ENCODE results near the gene TCHHL1. TPM values are rescaled to one million over a fixed set of nuclear protein-coding genes. Genes with fewer than 3 reads are reported as not detected.

The TCHHL1 gene
- total RNA-seq, 1 experiment from 2014 or later = not detected

DNA sequence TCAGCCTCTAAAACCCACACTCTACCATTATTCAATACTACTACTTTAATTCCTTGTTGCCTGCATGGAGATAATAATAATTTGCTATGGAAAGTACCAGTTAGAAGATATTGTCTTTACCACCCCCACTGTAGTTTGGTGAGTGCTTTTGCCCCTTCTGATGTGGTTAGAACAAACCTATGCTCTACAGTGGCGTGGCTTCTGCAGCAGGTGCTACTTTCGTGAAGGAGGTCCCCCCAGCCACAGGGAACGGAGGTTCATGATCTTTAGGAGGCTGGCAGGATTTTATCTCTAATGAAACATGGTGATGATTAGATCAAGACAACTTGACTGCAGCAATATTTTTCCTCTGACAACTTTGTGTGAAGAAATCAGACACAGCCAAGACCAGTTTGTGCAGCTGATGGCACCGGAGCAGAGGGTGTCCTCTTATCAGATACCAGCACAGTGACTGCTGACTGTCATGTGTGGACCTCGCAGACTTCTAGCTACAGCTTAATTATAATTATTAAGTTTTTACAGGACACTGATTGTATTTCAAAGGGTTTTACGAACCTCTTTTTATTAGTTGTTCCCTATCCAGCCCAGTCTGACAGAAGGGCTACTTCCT lies 37.1 kb upstream of the TCHHL1 start:
- intact Hi-C loops (cut with micrococcal nuclease; ENCODE audit: unreplicated experiment) = no loop called here
- BruUV-seq (replicated peaks) = no TSS peak
- Mint-ChIP-seq H3K4me1 (ENCODE audit: low read depth, unreplicated experiment) (no peaks in the 10 kb centered on the region), H3K27me3 (ENCODE audit: unreplicated experiment) (peaks cover 93% of the 10 kb centered on the region), H3K27ac (ENCODE audit: unreplicated experiment) (no peak overlapping the region), H3K9me3 (ENCODE audit: low read depth, unreplicated experiment) (no peaks in the 10 kb centered on the region), H3K4me3 (ENCODE audit: low read depth, unreplicated experiment) (no peak overlapping the region), H3K36me3 (ENCODE audit: insufficient read depth, unreplicated experiment) (no peaks in the 10 kb centered on the region)
- no peak for DNase-seq
- TF ChIP-seq, protein P1, sequence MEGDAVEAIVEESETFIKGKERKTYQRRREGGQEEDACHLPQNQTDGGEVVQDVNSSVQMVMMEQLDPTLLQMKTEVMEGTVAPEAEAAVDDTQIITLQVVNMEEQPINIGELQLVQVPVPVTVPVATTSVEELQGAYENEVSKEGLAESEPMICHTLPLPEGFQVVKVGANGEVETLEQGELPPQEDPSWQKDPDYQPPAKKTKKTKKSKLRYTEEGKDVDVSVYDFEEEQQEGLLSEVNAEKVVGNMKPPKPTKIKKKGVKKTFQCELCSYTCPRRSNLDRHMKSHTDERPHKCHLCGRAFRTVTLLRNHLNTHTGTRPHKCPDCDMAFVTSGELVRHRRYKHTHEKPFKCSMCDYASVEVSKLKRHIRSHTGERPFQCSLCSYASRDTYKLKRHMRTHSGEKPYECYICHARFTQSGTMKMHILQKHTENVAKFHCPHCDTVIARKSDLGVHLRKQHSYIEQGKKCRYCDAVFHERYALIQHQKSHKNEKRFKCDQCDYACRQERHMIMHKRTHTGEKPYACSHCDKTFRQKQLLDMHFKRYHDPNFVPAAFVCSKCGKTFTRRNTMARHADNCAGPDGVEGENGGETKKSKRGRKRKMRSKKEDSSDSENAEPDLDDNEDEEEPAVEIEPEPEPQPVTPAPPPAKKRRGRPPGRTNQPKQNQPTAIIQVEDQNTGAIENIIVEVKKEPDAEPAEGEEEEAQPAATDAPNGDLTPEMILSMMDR (IDR thresholded peaks at IDR 0.05; ENCODE audit: unreplicated experiment) = no peak
- CTCF ChIA-PET = no interaction called here

DNA sequence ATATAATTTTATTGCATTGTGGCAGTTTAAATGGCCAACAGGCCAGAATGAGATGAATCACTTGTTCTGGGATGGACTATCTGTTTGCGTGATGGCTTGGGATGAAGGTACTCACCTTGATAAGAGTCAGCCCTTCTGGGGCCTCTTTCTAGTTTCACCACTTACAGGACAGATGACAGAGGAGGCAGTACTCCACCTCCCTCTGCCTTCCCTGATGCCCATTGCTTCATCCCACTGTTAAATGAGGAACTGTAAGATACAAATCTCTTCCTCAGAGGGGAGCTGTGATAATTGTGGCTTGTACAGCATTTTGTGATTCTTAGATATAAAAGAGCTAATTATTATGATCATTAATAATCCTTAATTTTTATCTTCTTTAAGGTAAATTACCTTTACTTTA lies 30.1 kb upstream of the TCHHL1 start:
- CTCF ChIA-PET = no interaction called here
- no TSS peak for BruUV-seq (replicated peaks)
- Mint-ChIP-seq H3K27me3 (ENCODE audit: unreplicated experiment) (peaks cover 87% of the 10 kb centered on the region), H3K4me1 (ENCODE audit: low read depth, unreplicated experiment) (no peaks in the 10 kb centered on the region), H3K27ac (ENCODE audit: unreplicated experiment) (no peak overlapping the region), H3K36me3 (ENCODE audit: insufficient read depth, unreplicated experiment) (no peaks in the 10 kb centered on the region), H3K4me3 (ENCODE audit: low read depth, unreplicated experiment) (no peak overlapping the region), H3K9me3 (ENCODE audit: low read depth, unreplicated experiment) (no peaks in the 10 kb centered on the region)
- no peak for DNase-seq
- intact Hi-C loops (cut with micrococcal nuclease; ENCODE audit: unreplicated experiment) = no loop called here
- TF ChIP-seq, protein P1 (IDR thresholded peaks at IDR 0.05; ENCODE audit: unreplicated experiment) = no peak

DNA sequence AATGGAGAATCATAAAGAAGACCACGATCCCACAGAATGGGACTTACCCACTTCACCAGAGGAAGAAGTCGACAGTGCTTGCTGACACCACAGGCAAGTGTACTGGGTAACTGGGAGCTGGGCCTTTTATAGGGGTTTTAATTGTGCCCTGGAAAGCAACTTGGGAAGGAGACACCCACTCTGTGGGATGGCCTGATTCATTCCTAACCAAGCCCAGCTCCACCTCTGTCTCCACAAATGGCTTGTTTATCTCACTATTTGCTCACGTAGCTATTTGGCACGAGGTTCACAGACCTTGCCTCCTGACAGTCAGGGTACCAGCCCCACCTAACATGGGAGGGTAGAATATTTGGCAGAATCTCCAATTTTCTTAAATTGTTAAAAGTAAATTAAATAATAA lies 26.5 kb upstream of the TCHHL1 start, which contains the start of gene TCHH:
TSS of gene TCHH (minus strand) at position 101 of the 400 bp plus-strand sequence. CDS start 1,364 bp downstream, outside the sequence.
- TF ChIP-seq, protein P1 (IDR thresholded peaks at IDR 0.05; ENCODE audit: unreplicated experiment) = no peak
- CTCF ChIA-PET = no interaction called here
- Mint-ChIP-seq H3K27ac (ENCODE audit: unreplicated experiment) (no peak within 1 kb of the TSS), H3K36me3 (ENCODE audit: insufficient read depth, unreplicated experiment) (no peaks in the 10 kb centered on the region), H3K4me3 (ENCODE audit: low read depth, unreplicated experiment) (no peak within 1 kb of the TSS), H3K9me3 (ENCODE audit: low read depth, unreplicated experiment) (no peaks in the 10 kb centered on the region), H3K4me1 (ENCODE audit: low read depth, unreplicated experiment) (no peaks in the 10 kb centered on the region), H3K27me3 (ENCODE audit: unreplicated experiment) (peaks cover 53% of the 10 kb centered on the region)
- no peak for DNase-seq
- intact Hi-C loops (cut with micrococcal nuclease; ENCODE audit: unreplicated experiment) = no loop called here
- no TSS peak for BruUV-seq (replicated peaks)

DNA sequence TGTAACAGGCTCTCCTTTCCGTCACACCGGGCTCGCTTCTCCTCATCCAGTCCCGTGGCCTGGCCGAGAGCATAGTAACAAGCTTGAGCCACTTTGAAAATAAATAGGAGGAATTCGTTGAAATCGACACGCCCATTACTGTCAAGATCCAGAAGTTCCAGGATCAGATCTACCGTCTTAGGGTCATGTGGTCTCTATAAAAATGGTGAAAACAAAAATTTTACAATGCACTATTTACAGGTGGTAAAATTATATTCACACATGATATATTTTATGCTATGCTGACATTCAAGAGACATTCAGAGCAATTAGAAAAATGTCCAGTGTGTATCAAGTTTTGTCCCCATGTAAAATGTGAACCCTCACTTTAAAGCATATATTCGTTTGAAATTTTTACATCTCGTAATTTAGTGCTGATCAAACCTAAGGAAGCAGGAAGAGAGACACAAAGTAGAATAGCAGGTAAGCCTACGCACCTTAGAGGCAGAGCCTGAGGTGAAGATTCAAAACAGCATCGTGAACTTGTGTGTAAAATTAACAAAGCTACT lies 24.1 kb upstream of the TCHHL1 start:
- intact Hi-C loops (cut with micrococcal nuclease; ENCODE audit: unreplicated experiment) = loop anchor here (2.0 kb wide), 1 partner anchor 60 kb away; no protein-coding TSS in a partner anchor
- no peak for DNase-seq
- no peak overlapping the region for H3K27ac Mint-ChIP-seq (ENCODE audit: unreplicated experiment)
- TF ChIP-seq, protein P1 (IDR thresholded peaks at IDR 0.05; ENCODE audit: unreplicated experiment) = no peak
- H3K27me3 Mint-ChIP-seq (ENCODE audit: unreplicated experiment) = peaks cover 33% of the 10 kb centered on the region
- H3K36me3 Mint-ChIP-seq (ENCODE audit: insufficient read depth, unreplicated experiment) = no peaks in the 10 kb centered on the region
- CTCF ChIA-PET = no interaction called here
- peaks cover 5% of the 10 kb centered on the region for H3K4me1 Mint-ChIP-seq (ENCODE audit: low read depth, unreplicated experiment)
- no peaks in the 10 kb centered on the region for H3K9me3 Mint-ChIP-seq (ENCODE audit: low read depth, unreplicated experiment)
- no TSS peak for BruUV-seq (replicated peaks)
- no peak overlapping the region for H3K4me3 Mint-ChIP-seq (ENCODE audit: low read depth, unreplicated experiment)
